Activated B cell treated with CpG ODN at 0.5 μM for 24 hours (primary cell): Measurements from ENCODE around the gene ADARB1. TPM values are rescaled to one million over a fixed set of nuclear protein-coding genes. Genes with fewer than 3 reads are reported as not detected.

Experiments
- ATAC-seq: fragments of 200-7000 bp; cut with Tn5 transposase; one replicate; pipeline ENCODE4 v1.10.0; 2021; ENCODE audit warnings: low read depth, mild to moderate bottlenecking, moderate library complexity
- CTCF ChIA-PET: fragments of 350-600 bp; sonication (Branson Sonifier 250); formaldehyde crosslinking; loops from one replicate; lab custom pipeline; 2021; ENCODE audit warnings: antibody characterized with exemption; lab: Charles Lee
- POLR2A ChIA-PET: fragments of 350-600 bp; sonication (Branson Sonifier 250); formaldehyde crosslinking; loops from one replicate; lab custom pipeline; 2021; ENCODE audit warnings: antibody characterized with exemption; lab: Charles Lee
- DNase-seq: peaks from one replicate; pipeline ENCODE4 v3.0.0; 2022
- H3K27ac Mint-ChIP-seq: one replicate; pipeline ENCODE4 v1.8.0; 2020; ENCODE audit warnings: mixed read lengths
- H3K27me3 Mint-ChIP-seq: one replicate; pipeline ENCODE4 v1.8.0; 2021; ENCODE audit warnings: mixed read lengths
- H3K36me3 Mint-ChIP-seq: one replicate; pipeline ENCODE4 v1.8.0; 2021; ENCODE audit warnings: low read depth, mixed read lengths
- H3K4me1 Mint-ChIP-seq: one replicate; pipeline ENCODE4 v1.8.0; 2021; ENCODE audit warnings: mixed read lengths
- H3K4me3 Mint-ChIP-seq: one replicate; pipeline ENCODE4 v1.8.0; 2020; ENCODE audit warnings: mild to moderate bottlenecking, mixed read lengths
- H3K9me3 Mint-ChIP-seq: one replicate; pipeline ENCODE4 v1.8.0; 2020; ENCODE audit warnings: mixed read lengths
- CTCF ChIP-seq: fragments of 200-600 bp; IDR thresholded peaks from one replicate; pipeline ENCODE4 v1.8.0; 2022; ENCODE audit warnings: antibody characterized with exemption, mild to moderate bottlenecking
- intact Hi-C: fragments of 100-400 bp; cut with micrococcal nuclease; formaldehyde crosslinking; loops from one replicate; pipeline ENCODE4 v1.15.1; 2024
- total RNA-seq: library from RNA; stranded (reverse); gene quantifications from 2 replicates; pipeline ENCODE4 v1.2.3, GENCODE V29; 2022

Gene ADARB1
- total RNA-seq, 1 donor from 2014 or later, result 22.6 TPM

- no peak for TF ChIP-seq CTCF
- Mint-ChIP-seq H3K36me3 (peaks cover 12% of the 10 kb centered on the region), H3K27me3 (no peaks in the 10 kb centered on the region), H3K4me3 (no peak overlapping the region), H3K9me3 (no peaks in the 10 kb centered on the region), H3K4me1 (peaks cover 66% of the 10 kb centered on the region), H3K27ac (no peak overlapping the region)
- no peak for DNase-seq
- no peak for ATAC-seq
- ChIA-PET POLR2A (no interaction called here), CTCF (interaction anchor here (1.3 kb wide), 1 partner anchor 43 kb away, joined by 3 read pairs; no protein-coding TSS in a partner anchor)
- intact Hi-C loops, result no loop called here
These were observed 11.3 kb downstream of the ADARB1 start for GRCh38 chr21:45085700-45086099.

- no peak for TF ChIP-seq CTCF
- DNase-seq (no peak), ATAC-seq (no peak)
- Mint-ChIP-seq H3K27ac (no peak overlapping the region), H3K27me3 (no peaks in the 10 kb centered on the region), H3K4me1 (peaks cover 72% of the 10 kb centered on the region), H3K36me3 (peaks cover 7% of the 10 kb centered on the region), H3K4me3 (no peak overlapping the region), H3K9me3 (no peaks in the 10 kb centered on the region)
- ChIA-PET CTCF (interaction anchor here (1.1 to 1.3 kb wide), 2 partner anchors 13 to 42 kb away, joined by 3 to 4 read pairs; no protein-coding TSS in a partner anchor), POLR2A (no interaction called here)
- intact Hi-C loops, result no loop called here
These were observed 12.1 kb downstream of the ADARB1 start for GRCh38 chr21:45086337-45086958.

- ChIA-PET CTCF (interaction anchor here (1.1 kb wide), 1 partner anchor 12 kb away, joined by 4 read pairs; no protein-coding TSS in a partner anchor), POLR2A (no interaction called here)
- Mint-ChIP-seq H3K4me1 (peaks cover 74% of the 10 kb centered on the region), H3K4me3 (no peak overlapping the region), H3K27ac (no peak overlapping the region), H3K27me3 (no peaks in the 10 kb centered on the region), H3K36me3 (peaks cover 2% of the 10 kb centered on the region), H3K9me3 (no peaks in the 10 kb centered on the region)
- intact Hi-C loops, result no loop called here
- DNase-seq, result no peak
- no peak for TF ChIP-seq CTCF
- ATAC-seq, result peak; percentile 60
These were observed 12.8 kb downstream of the ADARB1 start for GRCh38 chr21:45087022-45087823.

- no peak for TF ChIP-seq CTCF
- peaks cover 78% of the 10 kb centered on the region for H3K4me1 Mint-ChIP-seq
- ChIA-PET CTCF (no interaction called here), POLR2A (no interaction called here)
- no peak overlapping the region for H3K27ac Mint-ChIP-seq
- no peaks in the 10 kb centered on the region for H3K36me3 Mint-ChIP-seq
- ATAC-seq (no peak), DNase-seq (no peak)
- H3K9me3 Mint-ChIP-seq, result no peaks in the 10 kb centered on the region
- intact Hi-C loops, result no loop called here
- H3K4me3 Mint-ChIP-seq, result no peak overlapping the region
- no peaks in the 10 kb centered on the region for H3K27me3 Mint-ChIP-seq
These were observed 13.7 kb downstream of the ADARB1 start for GRCh38 chr21:45088116-45088515.

- no peak for ATAC-seq
- Mint-ChIP-seq H3K4me3 (no peak overlapping the region), H3K4me1 (peaks cover 85% of the 10 kb centered on the region), H3K27me3 (no peaks in the 10 kb centered on the region), H3K9me3 (no peaks in the 10 kb centered on the region), H3K27ac (no peak overlapping the region), H3K36me3 (no peaks in the 10 kb centered on the region)
- ChIA-PET CTCF (interaction anchor here (1.3 to 3.1 kb wide), 3 partner anchors 9 to 49 kb away, joined by 5 to 15 read pairs (median 7); no protein-coding TSS in a partner anchor), POLR2A (no interaction called here)
- DNase-seq, result no peak
- TF ChIP-seq CTCF, result no peak
- intact Hi-C loops, result no loop called here
These were observed 14.3 kb downstream of the ADARB1 start for GRCh38 chr21:45088729-45089128.
